Measurements from ENCODE around the gene IKZF3. TPM values are rescaled to one million over a fixed set of nuclear protein-coding genes. Genes with fewer than 3 reads are reported as not detected.

IKZF3 gene
- total RNA-seq, 1 experiment from 2014 or later = 0.22 TPM

GRCh38 chr17:39746145-39746461 is 118.0 kb downstream of the IKZF3 start:
- no peak overlapping the region for H2BK15ac ChIP-seq (ENCODE audit: low read depth, low read length)
- H3K79me1 ChIP-seq (ENCODE audit: insufficient read depth, low read depth, low read length, poor library complexity, severe bottlenecking) = no peaks in the 10 kb centered on the region
- Mint-ChIP-seq H3K36me3 (ENCODE audit: insufficient read depth in 1 of 3, low read depth in 3 of 3) (peaks cover 13 to 57% (median 50%) of the 10 kb centered on the region in 3 experiments; a peak in 6 of 7 replicates), H3K9me3 (no peaks in the 10 kb centered on the region), H3K4me1 (peaks cover 9 to 12% of the 10 kb centered on the region in 2 experiments), H3K27me3 (ENCODE audit: low read depth) (no peaks in the 10 kb centered on the region), H3K27ac (no peak overlapping the region), H3K4me3 (no peak overlapping the region)
- no peak overlapping the region for H3K9ac ChIP-seq (ENCODE audit: extremely low read depth, insufficient read length, low read length)
- H3K4me2 ChIP-seq (ENCODE audit: insufficient read depth, insufficient read length, low read length) = no peak overlapping the region
- no peak overlapping the region for H3K18ac ChIP-seq (ENCODE audit: insufficient read length, low read depth, low read length)
- no peak overlapping the region for H2BK5ac ChIP-seq (ENCODE audit: insufficient read length, low read length)
- no peak overlapping the region for H2BK12ac ChIP-seq (ENCODE audit: insufficient read length, low read depth, low read length)
- no peak overlapping the region for H3K27ac ChIP-seq (ENCODE audit: insufficient read length, low read depth, low read length)
- H3K9me3 ChIP-seq (ENCODE audit: control insufficient read depth, low read depth, low read length) = no peaks in the 10 kb centered on the region
- WGBS (ENCODE audit: extremely low coverage, insufficient read length, low lambda C conversion rate) = no CpG with 5 or more reads among the region's 7 CpGs
- H3T11ph ChIP-seq (ENCODE audit: low read length) = no peak overlapping the region
- no peaks in the 10 kb centered on the region for H4K20me1 ChIP-seq (ENCODE audit: control insufficient read depth, insufficient read depth, insufficient read length)
- H3K56ac ChIP-seq (ENCODE audit: insufficient read length, low read depth, low read length) = no peak overlapping the region
- H3K23me2 ChIP-seq (ENCODE audit: insufficient read length, low read depth, low read length, poor library complexity, severe bottlenecking) = no peaks in the 10 kb centered on the region
- H2AFZ ChIP-seq (ENCODE audit: low read length) = no peak overlapping the region
- H2BK20ac ChIP-seq (ENCODE audit: low read depth, low read length, poor library complexity, severe bottlenecking) = no peak overlapping the region
- H3K4me1 ChIP-seq (ENCODE audit: insufficient read depth, low read length) = peaks cover under 1% of the 10 kb centered on the region; the same call in 1 of the 2 replicates
- H4K8ac ChIP-seq (replicated peaks; ENCODE audit: insufficient read length, low read depth, low read length) = no peak overlapping the region
- no peak overlapping the region for H2BK120ac ChIP-seq (ENCODE audit: low read depth, low read length, poor library complexity, severe bottlenecking)
- no peak for TF ChIP-seq CTCF (conservative IDR thresholded peaks at IDR 0.05)
- H2AK5ac ChIP-seq (ENCODE audit: insufficient read length, low read length) = no peak overlapping the region
- H3K4ac ChIP-seq (ENCODE audit: low read depth, low read length) = no peak overlapping the region
- H4K5ac ChIP-seq (ENCODE audit: insufficient read length, low read depth, low read length) = no peak overlapping the region
- H3K79me2 ChIP-seq (ENCODE audit: insufficient read depth, low read length) = peaks cover 2% of the 10 kb centered on the region; the same call in 1 of the 2 replicates
- no peaks in the 10 kb centered on the region for H3K27me3 ChIP-seq (ENCODE audit: insufficient read depth, low read length)
- no peak overlapping the region for H3K23ac ChIP-seq (ENCODE audit: insufficient read length, low read depth, low read length)
- H4K91ac ChIP-seq (ENCODE audit: insufficient read length, low read depth, low read length) = no peak overlapping the region
- no peak overlapping the region for H3K14ac ChIP-seq (ENCODE audit: insufficient read depth, low read length)
- DNase-seq = no peak

Measured in H9 (cell line).